DND-41 (cell line): ENCODE data around the gene RPL36AL.

Experiments used
- ATAC-seq: fragments of 200-7000 bp; cut with Tn5 transposase; 3 replicates; pipeline ENCODE4 v1.9.1; 2021; ENCODE audit warnings: low read depth; ENCODE audit not compliant: insufficient read depth
- DNase-seq: peaks from one replicate; pipeline ENCODE4 v3.0.0-alpha.2; 2020
- H2AFZ ChIP-seq: 2 replicates; pipeline ENCODE4 v1.6.0; 2012; ENCODE audit warnings: low read depth, low read length
- H3K27ac ChIP-seq: 2 replicates; pipeline ENCODE4 v1.5.1; 2012; ENCODE audit warnings: low read length, inconsistent platforms
- H3K27me3 ChIP-seq: fragments of 200-600 bp; sonication (generic); 2 replicates; pipeline ENCODE4 v1.6.0; 2012; ENCODE audit warnings: low read length, mild to moderate bottlenecking, inconsistent platforms; ENCODE audit not compliant: insufficient read depth, poor library complexity
- H3K36me3 ChIP-seq: 2 replicates; pipeline ENCODE4 v1.5.1; 2012; ENCODE audit warnings: low read length, inconsistent platforms; ENCODE audit not compliant: insufficient read depth
- H3K4me1 ChIP-seq: 2 replicates; pipeline ENCODE4 v1.5.1; 2012; ENCODE audit warnings: mild to moderate bottlenecking, low read length; ENCODE audit not compliant: insufficient read depth
- H3K4me2 ChIP-seq: 2 replicates; pipeline ENCODE4 v1.6.0; 2012; ENCODE audit warnings: mild to moderate bottlenecking, moderate library complexity, low read length, inconsistent platforms; ENCODE audit not compliant: insufficient read depth
- H3K4me3 ChIP-seq, 2 experiments: fragments of 200-600 bp in 1 of 2; shearing (Covaris generic) in 1 of 2; 2 replicates each; pipeline ENCODE4 v1.5.1; 2012 to 2016; ENCODE audit warnings: inconsistent platforms in 2 of 2, low read length in 2 of 2, mild to moderate bottlenecking in 2 of 2, low read depth in 1 of 2, moderate library complexity in 1 of 2
- H3K79me2 ChIP-seq: 2 replicates; pipeline ENCODE4 v1.6.0; 2012; ENCODE audit warnings: low read length, inconsistent platforms; ENCODE audit not compliant: insufficient read depth
- H3K9ac ChIP-seq: 2 replicates; pipeline ENCODE4 v1.6.0; 2012; ENCODE audit warnings: low read depth, mild to moderate bottlenecking, inconsistent platforms, low read length, moderate library complexity
- H3K9me3 ChIP-seq: 2 replicates; pipeline ENCODE4 v1.5.1; 2012; ENCODE audit warnings: low read length, moderate library complexity, mild to moderate bottlenecking, inconsistent platforms; ENCODE audit not compliant: insufficient read depth, severe bottlenecking
- H4K20me1 ChIP-seq: 2 replicates; pipeline ENCODE4 v1.6.0; 2012; ENCODE audit warnings: low read length; ENCODE audit not compliant: insufficient read depth
- CTCF ChIP-seq: IDR thresholded peaks from 2 replicates; pipeline ENCODE4 v1.5.1; 2012; ENCODE audit warnings: borderline replicate concordance, low read length, moderate library complexity, mild to moderate bottlenecking; ENCODE audit not compliant: poor library complexity, severe bottlenecking; ENCODE audit errors: extremely low read depth
- EZH2 ChIP-seq: IDR thresholded peaks from 3 replicates; pipeline ENCODE4 v1.6.1; 2012; ENCODE audit warnings: borderline replicate concordance, low read depth, mild to moderate bottlenecking, moderate library complexity, low read length, inconsistent platforms; ENCODE audit not compliant: severe bottlenecking

Gene RPL36AL

GRCh38 chr14:49593016-49593415, 27.4 kb downstream of the RPL36AL start:
- no peak overlapping the region for H3K4me3 ChIP-seq
- no peak for ATAC-seq
- no peak overlapping the region for H3K4me2 ChIP-seq
- H3K36me3 ChIP-seq = no peaks in the 10 kb centered on the region
- H3K79me2 ChIP-seq = peaks cover 9% of the 10 kb centered on the region
- H3K9ac ChIP-seq = no peak overlapping the region
- TF ChIP-seq EZH2 = no peak
- no peak for TF ChIP-seq CTCF
- no peaks in the 10 kb centered on the region for H3K27me3 ChIP-seq
- H3K27ac ChIP-seq = no peak overlapping the region
- peaks cover 11% of the 10 kb centered on the region for H3K4me1 ChIP-seq
- H3K9me3 ChIP-seq = no peaks in the 10 kb centered on the region
- no peak overlapping the region for H2AFZ ChIP-seq
- no peak for DNase-seq
- H4K20me1 ChIP-seq = no peaks in the 10 kb centered on the region

GRCh38 chr14:49589387-49589786, 31.0 kb downstream of the RPL36AL start:
- DNase-seq (no peak), ATAC-seq (no peak)
- no peak overlapping the region for H3K4me2 ChIP-seq
- no peak for TF ChIP-seq CTCF
- no peak for TF ChIP-seq EZH2
- peaks cover 8% of the 10 kb centered on the region for H3K36me3 ChIP-seq
- no peak overlapping the region for H2AFZ ChIP-seq
- H3K9ac ChIP-seq = no peak overlapping the region
- peaks cover 21% of the 10 kb centered on the region for H3K4me1 ChIP-seq
- H4K20me1 ChIP-seq = peaks cover 11% of the 10 kb centered on the region
- no peak overlapping the region for H3K4me3 ChIP-seq
- H3K27me3 ChIP-seq = no peaks in the 10 kb centered on the region
- no peak overlapping the region for H3K27ac ChIP-seq
- H3K79me2 ChIP-seq = peaks cover 18% of the 10 kb centered on the region
- no peaks in the 10 kb centered on the region for H3K9me3 ChIP-seq

- no peak for TF ChIP-seq EZH2
- TF ChIP-seq CTCF = peak; percentile 88
- DNase-seq (peak; percentile 73), ATAC-seq (peak; percentile 41)
- Histone ChIP-seq H3K4me2 (peak overlapping the region; percentile 57), H4K20me1 (peaks cover 35% of the 10 kb centered on the region), H3K9ac (peak overlapping the region; percentile 33), H3K9me3 (no peaks in the 10 kb centered on the region), H3K4me1 (peaks cover 43% of the 10 kb centered on the region), H3K4me3 (peak overlapping the region; percentile 5 to 87; a peak in 3 of 4 replicates), H3K36me3 (peaks cover 33% of the 10 kb centered on the region), H3K27ac (peak overlapping the region; percentile 56), H3K27me3 (no peaks in the 10 kb centered on the region), H2AFZ (peak overlapping the region; percentile 59), H3K79me2 (peaks cover 43% of the 10 kb centered on the region)
Observed at GRCh38 chr14:49586673-49587460, 33.6 kb downstream of the RPL36AL start.
